Measurements from ENCODE around the gene C6orf141. TPM values are rescaled to one million over a fixed set of nuclear protein-coding genes. Genes with fewer than 3 reads are reported as not detected.

Gene C6orf141
- total and polyA plus RNA-seq, 2 of the 8 experiments (the other 6 are each of a cell fraction or from before 2014, with no cell fraction given): 7.6 to 16.1 TPM

DNA sequence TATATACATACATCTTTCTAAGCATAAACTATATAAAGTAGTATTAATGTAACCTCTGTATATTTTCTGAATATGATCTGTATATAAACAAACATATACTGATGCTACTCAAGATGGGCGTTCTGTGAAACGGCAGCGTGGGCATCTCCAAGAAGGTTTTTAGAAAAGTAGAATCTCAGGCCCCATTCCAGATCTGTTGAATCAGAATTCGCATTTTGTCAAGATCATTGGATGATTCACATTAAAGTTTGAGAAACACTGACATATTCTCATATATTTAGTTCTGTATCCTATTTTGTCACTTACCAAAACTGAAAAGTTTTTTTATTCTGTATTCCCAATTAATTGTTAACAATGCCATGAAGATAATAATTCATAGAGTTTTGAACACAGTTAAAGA is 5.5 kb downstream of the C6orf141 start:
- no peak overlapping the region for H3K23ac ChIP-seq (ENCODE audit: insufficient read length)
- no peak overlapping the region for H2BK120ac ChIP-seq (replicated peaks; ENCODE audit: low read depth, low read length)
- no peak overlapping the region for H2BK20ac ChIP-seq (ENCODE audit: low read length)
- ChIA-PET POLR2A (ENCODE audit: partially characterized antibody) (no interaction called here), CTCF (ENCODE audit: partially characterized antibody) (no interaction called here)
- no peak overlapping the region for H2AFZ ChIP-seq (ENCODE audit: low read length)
- H3K36me3 ChIP-seq (ENCODE audit: control insufficient read depth in 2 of 4, insufficient read depth in 4 of 4, low read length in 3 of 4): peaks cover 2 to 64% (median 8%) of the 10 kb centered on the region in 4 experiments; a peak in 6 of 8 replicates
- H3K9ac ChIP-seq (replicated peaks in 1 of 4; ENCODE audit: extremely low read depth in 1 of 4, low read depth in 3 of 4, low read length in 3 of 4): no peak overlapping the region
- FAIRE-seq: no peak
- no peak overlapping the region for H2BK5ac ChIP-seq (ENCODE audit: low read depth, low read length)
- H2AK5ac ChIP-seq (ENCODE audit: low read depth, low read length): no peak overlapping the region
- no peak for DNase-seq (ENCODE audit: low read depth in 1 of 2, low spot score in 2 of 2)
- H3K18ac ChIP-seq (ENCODE audit: extremely low read depth, low read length): no peak overlapping the region
- no peak overlapping the region for H3K4ac ChIP-seq (replicated peaks; ENCODE audit: insufficient read length, low read depth, low read length)
- no peak overlapping the region for H4K5ac ChIP-seq (ENCODE audit: insufficient read length, low read depth, low read length)
- H3K23me2 ChIP-seq (ENCODE audit: low read depth, low read length): peaks cover 9% of the 10 kb centered on the region
- peaks cover 0 to 10% (median 4%) of the 10 kb centered on the region in 4 experiments; a peak in 5 of 7 replicates for H3K4me1 ChIP-seq (replicated peaks in 1 of 4; ENCODE audit: control insufficient read depth in 3 of 4, insufficient read depth in 4 of 4, low read length in 3 of 4)
- H3K4me2 ChIP-seq (ENCODE audit: insufficient read depth in 1 of 2, low read depth in 2 of 2, low read length in 2 of 2): no peak overlapping the region
- no peak overlapping the region for H3K14ac ChIP-seq (ENCODE audit: insufficient read length)
- H3K27ac ChIP-seq (ENCODE audit: low read depth, low read length): no peak overlapping the region
- no peak overlapping the region for H2BK15ac ChIP-seq (ENCODE audit: low read length)
- no peak overlapping the region for H4K91ac ChIP-seq (replicated peaks; ENCODE audit: insufficient read length, low read length)
- no peak overlapping the region for H2BK12ac ChIP-seq (ENCODE audit: low read depth, low read length)
- no peaks in the 10 kb centered on the region for H3K79me1 ChIP-seq (ENCODE audit: low read depth, low read length)
- TF ChIP-seq SIN3A (conservative IDR thresholded peaks at IDR 0.05 in 1 of 2, IDR thresholded peaks at IDR 0.05 in 1 of 2; ENCODE audit: low read depth in 1 of 2, low read length in 2 of 2): no peak
- 70% methylated on average over 4 of the region's 4 CpGs; no CpG with 5 or more reads in 1 of the 2 experiments for WGBS, 2 experiments (ENCODE audit: extremely low coverage in 1 of 2, insufficient coverage in 1 of 2, insufficient read length in 1 of 2, insufficient replicate concordance in 2 of 2, low coverage in 1 of 2, low lambda C conversion rate in 2 of 2, missing lambda C conversion rate in 1 of 2)
- H3K4me3 ChIP-seq (ENCODE audit: extremely low read depth in 1 of 4, insufficient read depth in 2 of 4, low read depth in 3 of 4, low read length in 4 of 4): no peak overlapping the region
- H3K56ac ChIP-seq (replicated peaks; ENCODE audit: insufficient read length, low read depth, low read length): no peak overlapping the region
- H3K27me3 ChIP-seq (replicated peaks in 1 of 4; ENCODE audit: control insufficient read depth in 3 of 4, extremely low read depth in 1 of 4, insufficient read depth in 3 of 4, low read length in 3 of 4): peaks cover 0 to 10% (median 1%) of the 10 kb centered on the region in 4 experiments; a peak in 4 of 7 replicates
- H4K20me1 ChIP-seq (replicated peaks in 1 of 2; ENCODE audit: control insufficient read depth in 1 of 2, insufficient read depth in 2 of 2, low read length in 2 of 2): peaks cover 2 to 7% of the 10 kb centered on the region in 2 experiments
- H4K8ac ChIP-seq (ENCODE audit: extremely low read depth, insufficient read depth, low read length): no peak overlapping the region
- no peaks in the 10 kb centered on the region for H3K9me3 ChIP-seq (ENCODE audit: insufficient read depth in 2 of 2, low read depth in 1 of 2, low read length in 1 of 2)
- H3K79me2 ChIP-seq (ENCODE audit: control insufficient read depth in 1 of 2, insufficient read depth in 2 of 2, low read length in 2 of 2): peaks cover 0 to 20% of the 10 kb centered on the region in 2 experiments; a peak in 2 of 4 replicates
